Loucy (cell line): ENCODE measurements around the gene HIGD2A.

Source experiments
- H2AFZ ChIP-seq: fragments of 200-600 bp; sonication (generic); 2 replicates; pipeline ENCODE4 v1.6.0; 2016; ENCODE audit warnings: antibody characterized with exemption, mild to moderate bottlenecking, low read length, moderate library complexity
- H3F3A ChIP-seq: fragments of 200-600 bp; 2 replicates; pipeline ENCODE4 v1.6.0; 2016; ENCODE audit warnings: antibody characterized with exemption, low read depth, mild to moderate bottlenecking
- H3K27me3 ChIP-seq: fragments of 200-600 bp; sonication (generic); 2 replicates; pipeline ENCODE4 v1.6.1; 2014; ENCODE audit warnings: low read length, mild to moderate bottlenecking; ENCODE audit not compliant: insufficient read depth, poor library complexity, severe bottlenecking
- H3K36me3 ChIP-seq: fragments of 200-600 bp; sonication (generic); 2 replicates; pipeline ENCODE4 v1.6.1; 2016; ENCODE audit warnings: low read length; ENCODE audit not compliant: insufficient read depth
- H3K4me1 ChIP-seq: fragments of 200-600 bp; sonication (generic); 2 replicates; pipeline ENCODE4 v1.5.1; 2014; ENCODE audit warnings: low read length, mild to moderate bottlenecking; ENCODE audit not compliant: insufficient read depth, poor library complexity, severe bottlenecking
- H3K4me2 ChIP-seq: fragments of 200-600 bp; sonication (generic); 2 replicates; pipeline ENCODE4 v1.6.0; 2014; ENCODE audit warnings: antibody characterized with exemption, low read length, low read depth, mild to moderate bottlenecking; ENCODE audit not compliant: poor library complexity, severe bottlenecking
- H3K4me3 ChIP-seq: fragments of 200-600 bp; sonication (generic); 2 replicates; pipeline ENCODE4 v1.5.1; 2014; ENCODE audit warnings: low read length, mild to moderate bottlenecking, mixed read lengths; ENCODE audit not compliant: poor library complexity, severe bottlenecking
- H3K79me2 ChIP-seq: fragments of 200-600 bp; sonication (generic); 2 replicates; pipeline ENCODE4 v1.6.1; 2014; ENCODE audit warnings: low read length; ENCODE audit not compliant: insufficient read depth
- H3K9ac ChIP-seq: fragments of 200-600 bp; sonication (generic); 2 replicates; pipeline ENCODE4 v1.6.0; 2014; ENCODE audit warnings: mild to moderate bottlenecking, low read depth, low read length, moderate library complexity; ENCODE audit not compliant: poor library complexity, severe bottlenecking
- H3K9me2 ChIP-seq: fragments of 200-600 bp; sonication (generic); replicated peaks from 2 replicates; pipeline ENCODE4 v1.6.1; 2016; ENCODE audit warnings: low read depth, low read length, mixed read lengths
- H3K9me3 ChIP-seq: fragments of 200-600 bp; sonication (generic); 2 replicates; pipeline ENCODE4 v1.6.1; 2014; ENCODE audit warnings: mild to moderate bottlenecking, antibody characterized with exemption, low read length, low read depth; ENCODE audit not compliant: insufficient read depth
- H4K20me1 ChIP-seq: fragments of 200-600 bp; sonication (generic); 2 replicates; pipeline ENCODE4 v1.6.0; 2014; ENCODE audit warnings: antibody characterized with exemption, low read length, mild to moderate bottlenecking; ENCODE audit not compliant: insufficient read depth, poor library complexity, severe bottlenecking
- CTCF ChIP-seq: fragments of 200-600 bp; sonication (generic); conservative IDR thresholded peaks from 2 replicates; pipeline ENCODE4 v1.5.1; 2014; ENCODE audit warnings: mild to moderate bottlenecking, antibody characterized with exemption, low read length
- EZH2phosphoT487 ChIP-seq: fragments of 200-600 bp; IDR thresholded peaks from 2 replicates; pipeline ENCODE4 v1.6.1; 2018; ENCODE audit warnings: antibody characterized with exemption, mild to moderate bottlenecking, moderate library complexity, borderline replicate concordance

The HIGD2A gene

GRCh38 chr5:176356179-176356566 is 32.4 kb upstream of the HIGD2A start:
- peaks cover 57% of the 10 kb centered on the region for H3K79me2 ChIP-seq
- H3K36me3 ChIP-seq, result peaks cover 11% of the 10 kb centered on the region; the same call in 1 of the 2 replicates
- no peak overlapping the region for H3K4me2 ChIP-seq
- TF ChIP-seq CTCF (no peak), EZH2phosphoT487 (no peak)
- no peaks in the 10 kb centered on the region for H3F3A ChIP-seq
- peaks cover 24% of the 10 kb centered on the region for H4K20me1 ChIP-seq
- H3K9ac ChIP-seq, result no peak overlapping the region
- no peaks in the 10 kb centered on the region for H3K27me3 ChIP-seq
- no peaks in the 10 kb centered on the region for H3K9me2 ChIP-seq
- H3K4me3 ChIP-seq, result no peak overlapping the region
- peaks cover 5% of the 10 kb centered on the region for H3K4me1 ChIP-seq
- no peaks in the 10 kb centered on the region for H3K9me3 ChIP-seq
- no peak overlapping the region for H2AFZ ChIP-seq

- Histone ChIP-seq H3K27me3 (no peaks in the 10 kb centered on the region), H3F3A (no peaks in the 10 kb centered on the region), H3K9me2 (no peaks in the 10 kb centered on the region), H3K79me2 (peaks cover 50% of the 10 kb centered on the region), H3K4me2 (peak overlapping the region; percentile 53), H4K20me1 (peaks cover 22% of the 10 kb centered on the region), H2AFZ (no peak overlapping the region), H3K9ac (no peak overlapping the region), H3K9me3 (no peaks in the 10 kb centered on the region), H3K36me3 (no peaks in the 10 kb centered on the region), H3K4me1 (peaks cover 12% of the 10 kb centered on the region), H3K4me3 (peak overlapping the region; percentile 48)
- TF ChIP-seq EZH2phosphoT487 (no peak), CTCF (no peak)
Measured at GRCh38 chr5:176359658-176360057, 28.9 kb upstream of the HIGD2A start.

- Histone ChIP-seq H3K79me2 (peaks cover 44% of the 10 kb centered on the region), H4K20me1 (peaks cover 18% of the 10 kb centered on the region), H3K4me2 (peak overlapping the region; percentile 79), H3K4me3 (peak overlapping the region; percentile 81), H3K4me1 (peaks cover 12% of the 10 kb centered on the region), H3K36me3 (no peaks in the 10 kb centered on the region), H2AFZ (peak overlapping the region; percentile 69), H3F3A (no peaks in the 10 kb centered on the region), H3K9me3 (no peaks in the 10 kb centered on the region), H3K9me2 (no peaks in the 10 kb centered on the region), H3K9ac (peak overlapping the region; percentile 89), H3K27me3 (no peaks in the 10 kb centered on the region)
- TF ChIP-seq EZH2phosphoT487 (no peak), CTCF (no peak)
Measured at GRCh38 chr5:176360894-176361436, 27.6 kb upstream of the HIGD2A start.
